Measurements from ENCODE around the gene NAP1L4.

DNA sequence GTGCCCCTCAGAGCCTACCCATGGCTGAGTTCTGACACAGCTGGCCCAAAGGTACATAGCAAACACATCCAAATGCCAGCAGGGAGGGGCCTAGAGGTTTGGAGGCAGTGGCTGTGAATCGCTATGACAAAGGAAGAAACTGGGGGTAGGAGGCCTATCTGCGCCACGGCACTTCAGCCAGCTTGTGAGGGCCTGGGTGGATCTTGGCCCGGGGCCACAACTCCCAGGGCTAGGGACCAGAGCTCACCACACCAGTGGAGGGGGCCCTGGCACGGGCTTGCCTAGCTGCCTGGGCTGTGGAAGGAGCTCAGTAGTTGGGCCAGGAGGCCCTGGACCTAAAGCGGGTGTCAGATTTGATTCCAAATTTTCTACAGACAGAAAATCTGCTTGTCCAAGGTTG is 9.4 kb upstream of the NAP1L4 start:
- TF ChIP-seq SMC3 (IDR thresholded peaks at IDR 0.05; ENCODE audit: low read depth, low read length), result no peak
- TF ChIP-seq, protein P1, sequence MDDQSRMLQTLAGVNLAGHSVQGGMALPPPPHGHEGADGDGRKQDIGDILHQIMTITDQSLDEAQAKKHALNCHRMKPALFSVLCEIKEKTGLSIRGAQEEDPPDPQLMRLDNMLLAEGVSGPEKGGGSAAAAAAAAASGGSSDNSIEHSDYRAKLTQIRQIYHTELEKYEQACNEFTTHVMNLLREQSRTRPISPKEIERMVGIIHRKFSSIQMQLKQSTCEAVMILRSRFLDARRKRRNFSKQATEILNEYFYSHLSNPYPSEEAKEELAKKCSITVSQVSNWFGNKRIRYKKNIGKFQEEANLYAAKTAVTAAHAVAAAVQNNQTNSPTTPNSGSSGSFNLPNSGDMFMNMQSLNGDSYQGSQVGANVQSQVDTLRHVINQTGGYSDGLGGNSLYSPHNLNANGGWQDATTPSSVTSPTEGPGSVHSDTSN (IDR thresholded peaks at IDR 0.05), result no peak
- no peak for TF ChIP-seq RCOR1 (IDR thresholded peaks at IDR 0.05; ENCODE audit: low read length)
- TF ChIP-seq MXI1 (IDR thresholded peaks at IDR 0.05; ENCODE audit: low read depth, low read length), result no peak
- no peak for TF ChIP-seq CHD2 (IDR thresholded peaks at IDR 0.05; ENCODE audit: low read length, partially characterized antibody)
- TF ChIP-seq CTCF (IDR thresholded peaks at IDR 0.05), result no peak
- TF ChIP-seq REST (IDR thresholded peaks at IDR 0.05; ENCODE audit: low read depth, low read length), result no peak

All from SK-N-SH (cell line).